ENCODE measurements around the gene ADAM22.

DNA sequence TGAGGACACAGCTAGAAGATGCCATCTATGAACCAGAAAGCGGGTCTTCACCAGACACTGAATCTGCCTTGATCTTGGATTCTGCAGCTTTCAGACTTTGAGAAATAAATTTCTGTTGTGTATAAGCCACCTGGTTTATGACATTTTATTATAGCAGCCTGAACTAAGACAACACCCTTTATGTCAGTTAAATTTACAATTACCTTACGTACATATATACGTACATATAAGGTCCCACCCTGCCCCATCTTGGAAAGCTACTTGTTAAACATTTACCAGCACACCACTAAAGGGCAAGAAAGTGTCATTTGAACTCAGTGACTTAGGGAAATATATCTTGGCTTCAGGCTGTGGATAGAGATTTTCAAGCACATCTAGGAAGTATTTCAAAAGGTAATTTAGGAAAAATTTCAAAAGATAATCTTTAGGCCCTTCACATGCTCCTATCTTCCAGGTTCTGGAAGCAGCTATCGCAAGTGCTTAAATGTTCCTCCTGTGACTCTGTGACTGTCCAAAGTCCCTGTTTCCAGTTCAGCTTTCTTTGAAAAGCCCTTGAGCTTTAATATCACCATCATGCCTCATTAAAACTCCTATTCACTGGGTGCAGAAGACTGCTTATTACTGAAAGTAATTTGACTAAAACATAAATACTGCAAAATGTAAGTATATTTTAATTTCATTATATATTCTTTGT, 295.4 kb downstream of the ADAM22 start:
- TF ChIP-seq, protein P1, sequence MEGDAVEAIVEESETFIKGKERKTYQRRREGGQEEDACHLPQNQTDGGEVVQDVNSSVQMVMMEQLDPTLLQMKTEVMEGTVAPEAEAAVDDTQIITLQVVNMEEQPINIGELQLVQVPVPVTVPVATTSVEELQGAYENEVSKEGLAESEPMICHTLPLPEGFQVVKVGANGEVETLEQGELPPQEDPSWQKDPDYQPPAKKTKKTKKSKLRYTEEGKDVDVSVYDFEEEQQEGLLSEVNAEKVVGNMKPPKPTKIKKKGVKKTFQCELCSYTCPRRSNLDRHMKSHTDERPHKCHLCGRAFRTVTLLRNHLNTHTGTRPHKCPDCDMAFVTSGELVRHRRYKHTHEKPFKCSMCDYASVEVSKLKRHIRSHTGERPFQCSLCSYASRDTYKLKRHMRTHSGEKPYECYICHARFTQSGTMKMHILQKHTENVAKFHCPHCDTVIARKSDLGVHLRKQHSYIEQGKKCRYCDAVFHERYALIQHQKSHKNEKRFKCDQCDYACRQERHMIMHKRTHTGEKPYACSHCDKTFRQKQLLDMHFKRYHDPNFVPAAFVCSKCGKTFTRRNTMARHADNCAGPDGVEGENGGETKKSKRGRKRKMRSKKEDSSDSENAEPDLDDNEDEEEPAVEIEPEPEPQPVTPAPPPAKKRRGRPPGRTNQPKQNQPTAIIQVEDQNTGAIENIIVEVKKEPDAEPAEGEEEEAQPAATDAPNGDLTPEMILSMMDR (conservative IDR thresholded peaks at IDR 0.05; ENCODE audit: low read depth, low read length): no peak
- no peak for TF ChIP-seq EZH2 (IDR thresholded peaks at IDR 0.05; ENCODE audit: borderline replicate concordance, low read depth, low read length, poor library complexity, severe bottlenecking)

Data from A673 (cell line).